Stimulated activated CD8-positive, alpha-beta memory T cell treated with anti-CD3 and anti-CD28 coated beads, Interleukin-12 subunit alpha, Interleukin-12 subunit beta, amount 100 ng/mL, for 4 hours (primary cell): Measurements from ENCODE around the gene YTHDC2.
"Not testable (repeated sequence)": the region's sequence is repeated elsewhere in the genome, so short reads cannot be mapped to it uniquely, and the experiment has no call there.

Source experiments
- DNase-seq: peaks from one replicate; pipeline ENCODE4 v3.0.0-alpha.2; 2020; ENCODE audit warnings: low read depth

Gene YTHDC2

DNA sequence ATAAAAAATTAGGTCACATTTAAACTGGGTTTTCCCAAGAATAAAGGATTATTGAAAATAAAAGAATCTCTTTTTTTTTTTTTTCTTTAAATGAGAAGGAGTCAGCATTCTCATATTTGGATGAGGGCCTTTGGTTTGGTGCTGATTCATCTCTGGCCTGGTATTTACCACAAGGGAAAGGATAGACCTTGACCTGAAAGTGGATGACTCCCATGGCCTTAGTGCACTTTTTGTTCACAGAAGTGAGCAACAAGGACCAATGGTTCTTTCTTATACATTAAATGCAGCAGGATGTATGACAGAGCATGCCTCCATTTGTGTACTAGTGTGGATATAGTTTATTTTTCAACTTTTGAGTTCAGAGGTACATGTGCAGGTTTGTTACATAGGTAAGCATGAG is 6.9 kb downstream of the YTHDC2 start:
- no peak for DNase-seq

DNA sequence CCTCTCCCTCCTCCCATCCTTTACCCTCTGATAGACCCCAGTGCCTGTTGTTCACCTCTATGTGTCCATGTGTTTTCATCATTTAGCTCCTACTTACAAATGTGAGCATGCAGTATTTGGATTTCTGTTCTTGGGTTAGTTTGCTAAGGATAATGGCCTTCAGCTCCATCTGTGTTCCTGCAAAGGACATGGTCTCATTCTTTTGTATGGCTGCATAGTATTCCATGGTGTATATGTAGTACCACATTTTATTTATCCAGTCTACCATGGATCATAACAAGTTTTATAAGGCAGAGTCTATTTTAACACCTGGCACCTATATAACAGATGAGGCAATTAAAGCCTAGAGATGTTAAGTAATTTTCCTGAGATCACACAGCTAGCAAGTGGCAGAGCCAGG is 7.4 kb downstream of the YTHDC2 start:
- no peak for DNase-seq

DNA sequence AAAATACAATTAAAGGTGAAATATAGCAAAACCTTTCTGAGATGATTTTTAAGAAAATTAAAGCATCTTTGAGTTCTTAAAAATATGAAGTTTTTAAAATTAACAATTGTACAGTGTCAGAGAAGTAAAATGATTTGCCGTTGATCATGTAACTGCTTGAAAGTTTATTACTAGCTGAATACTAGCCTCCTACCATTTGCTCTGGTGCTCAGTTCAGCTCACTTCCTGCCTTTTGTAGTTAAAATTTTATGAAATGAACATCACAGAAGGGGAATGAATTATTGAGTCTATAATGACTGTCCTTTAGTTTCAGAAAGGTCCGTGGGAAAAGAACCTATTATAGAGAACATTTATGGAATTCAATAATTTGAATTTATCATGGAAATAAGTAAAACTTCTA is 9.7 kb downstream of the YTHDC2 start:
- no peak for DNase-seq

DNA sequence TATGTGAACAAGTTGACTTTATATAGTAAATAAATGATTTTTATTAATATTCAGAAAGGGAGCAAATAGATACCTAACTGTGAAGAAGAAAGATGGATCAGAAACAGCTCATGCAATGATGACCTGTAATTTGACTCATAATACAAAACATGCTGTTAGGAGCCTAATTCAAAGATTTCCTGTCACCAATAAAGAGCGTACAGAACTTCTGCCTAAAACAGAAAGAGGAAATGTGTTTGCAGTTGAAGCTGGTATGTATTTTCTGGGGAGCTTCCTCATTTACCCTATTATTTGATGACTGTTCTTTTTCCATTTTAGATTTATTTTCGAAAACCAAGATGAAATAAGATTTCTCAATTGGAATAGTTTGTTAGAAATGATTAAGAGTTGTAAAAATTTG is 11.4 kb downstream of the YTHDC2 start:
- DNase-seq: no peak

DNA sequence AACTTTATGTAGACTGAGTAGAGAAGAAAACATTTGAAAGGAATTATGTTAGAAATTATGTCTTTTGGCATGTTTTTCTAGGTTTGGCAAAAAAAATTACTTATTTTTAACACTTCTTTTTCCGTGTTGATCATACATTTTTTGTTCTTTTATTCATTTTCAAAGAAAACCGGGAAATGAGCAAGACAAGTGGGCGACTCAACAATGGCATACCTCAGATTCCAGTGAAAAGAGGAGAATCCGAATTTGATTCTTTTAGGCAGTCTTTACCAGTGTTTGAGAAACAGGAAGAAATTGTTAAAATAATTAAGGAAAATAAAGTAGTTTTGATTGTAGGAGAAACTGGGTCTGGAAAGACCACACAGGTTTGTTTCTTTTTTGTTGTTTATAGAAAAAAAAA is 12.9 kb downstream of the YTHDC2 start:
- DNase-seq: no peak

GRCh38 chr5:113527746-113528145 is 14.3 kb downstream of the YTHDC2 start:
- no peak for DNase-seq

DNA sequence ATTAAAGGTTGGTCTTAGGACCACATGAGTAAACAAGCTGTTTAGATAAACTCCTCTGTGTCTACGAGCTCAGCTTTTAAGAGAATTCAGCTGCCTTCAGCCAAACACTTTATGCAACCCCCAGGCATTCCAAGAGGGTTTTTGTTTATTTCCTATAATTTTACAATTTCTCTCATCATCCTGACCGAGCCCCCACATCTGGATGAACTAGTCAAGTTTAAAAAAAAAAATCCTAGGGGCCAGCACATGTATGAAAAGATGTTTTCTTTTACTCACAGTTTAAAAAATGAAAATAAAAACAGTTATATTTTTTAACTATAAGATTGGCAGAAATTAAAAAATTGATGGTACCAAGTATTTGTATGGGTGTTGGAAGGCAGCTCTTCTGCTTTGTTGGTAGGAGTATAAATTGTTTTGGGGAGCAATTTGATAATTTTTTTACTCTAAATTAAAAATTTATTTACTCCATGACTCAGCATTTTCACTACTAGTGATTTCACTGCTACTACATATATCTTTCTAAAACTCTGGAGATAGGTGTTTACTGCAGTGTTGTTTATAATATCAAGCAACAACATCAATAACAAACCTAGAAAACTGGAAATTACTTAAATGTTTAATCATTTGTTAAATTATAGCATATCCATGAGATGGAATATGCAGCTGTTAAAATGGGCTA is 18.1 kb downstream of the YTHDC2 start:
- no peak for DNase-seq

- DNase-seq: no peak
Observed at GRCh38 chr5:113538313-113538712, 24.8 kb downstream of the YTHDC2 start.

DNA sequence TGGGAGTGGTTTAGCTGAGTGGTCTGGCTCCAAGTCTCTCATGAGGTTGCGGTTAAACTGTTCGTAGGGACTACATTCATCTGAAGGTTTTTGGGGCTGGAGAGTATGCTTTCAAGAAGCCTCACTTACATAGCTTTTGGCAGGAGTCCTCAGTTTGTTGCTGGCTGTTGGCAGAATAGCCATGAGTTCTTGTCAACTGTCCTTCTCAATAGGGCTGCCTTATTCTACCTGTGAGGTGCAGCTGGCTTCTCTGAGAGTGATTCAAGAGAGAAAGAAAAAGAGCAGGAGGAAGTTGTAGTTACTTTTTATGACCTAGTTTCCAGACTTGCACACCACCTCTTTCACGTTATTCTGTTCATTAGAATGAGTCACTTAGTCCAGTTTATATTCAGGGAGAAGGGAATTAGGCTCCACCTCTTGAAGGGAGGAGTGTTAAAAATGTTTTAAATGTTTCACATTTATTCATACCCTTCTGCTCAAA is 33.2 kb downstream of the YTHDC2 start:
- DNase-seq: no peak

DNA sequence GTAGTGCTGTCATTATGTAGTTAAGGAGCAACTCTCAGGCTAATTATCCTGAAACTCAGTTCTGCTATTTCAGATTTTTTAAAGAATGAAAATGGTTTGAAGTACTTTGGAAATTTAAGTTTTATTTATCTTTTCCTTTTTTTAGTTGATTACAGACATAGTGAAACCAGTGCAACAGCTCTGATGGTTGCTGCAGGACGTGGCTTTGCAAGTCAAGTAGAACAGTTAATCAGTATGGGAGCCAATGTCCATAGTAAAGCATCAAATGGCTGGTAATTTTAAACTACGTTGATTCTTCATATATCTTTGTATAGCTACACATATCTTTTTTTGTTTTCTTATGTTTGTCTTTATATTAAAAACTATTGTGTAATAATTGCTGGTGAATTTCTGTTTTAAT is 34.9 kb downstream of the YTHDC2 start:
- DNase-seq: no peak

DNA sequence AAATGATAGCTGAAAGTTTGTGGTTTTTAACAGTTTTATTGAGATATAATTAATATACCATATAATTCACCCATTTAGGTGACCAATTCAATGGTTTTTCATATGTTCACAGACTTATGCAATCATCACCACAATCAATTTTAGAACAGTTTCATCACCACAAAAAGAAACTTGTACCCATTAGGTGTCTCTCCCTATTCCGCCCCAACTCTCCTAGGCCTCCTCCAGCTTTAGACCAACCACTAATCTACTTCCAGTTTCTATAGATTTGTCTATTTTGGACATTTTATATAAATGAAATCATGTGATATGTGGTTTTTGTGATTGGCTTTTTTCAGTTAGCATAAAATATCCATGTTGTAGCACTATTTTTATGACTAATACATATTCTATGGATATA is 38.6 kb downstream of the YTHDC2 start:
- no peak for DNase-seq

DNA sequence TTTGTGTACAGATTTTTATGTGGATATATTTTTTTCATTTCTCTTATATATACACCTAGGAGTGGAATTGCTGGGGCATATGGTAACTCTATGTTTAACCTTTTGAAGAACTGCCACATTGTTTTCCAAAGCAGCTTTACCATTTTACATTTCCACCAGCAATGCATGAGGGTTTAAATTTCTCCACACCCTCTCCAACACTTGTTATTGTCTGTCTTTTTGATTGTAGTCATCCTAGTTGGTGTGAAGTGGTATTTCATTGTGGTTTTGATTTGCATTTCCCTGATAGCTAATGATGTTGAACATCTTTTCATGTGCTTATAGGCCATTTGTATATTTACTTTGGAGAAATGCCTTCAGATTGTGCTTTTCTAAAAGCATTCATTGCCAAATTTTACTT is 39.1 kb downstream of the YTHDC2 start:
- no peak for DNase-seq

- no peak for DNase-seq
Observed at GRCh38 chr5:113562828-113563400, 49.4 kb downstream of the YTHDC2 start.

DNA sequence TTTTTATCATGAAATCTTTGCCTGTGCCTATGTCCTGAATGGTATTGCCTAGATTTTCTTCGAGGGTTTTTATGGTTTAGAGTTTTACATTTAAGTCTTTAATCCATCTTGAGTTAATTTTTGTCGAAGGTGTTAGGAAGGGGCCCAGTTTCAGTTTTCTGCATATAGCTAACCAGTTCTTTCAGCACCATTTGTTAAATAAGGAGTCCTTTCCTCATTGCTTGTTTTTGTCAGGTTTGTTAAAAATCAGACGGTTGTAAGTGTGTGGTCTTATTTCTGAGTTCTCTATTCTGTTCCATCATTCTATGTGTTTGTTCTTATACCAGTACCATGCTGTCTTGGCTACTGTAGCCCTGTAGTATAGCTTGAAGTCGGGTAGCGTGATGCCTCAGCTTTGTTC is 55.9 kb downstream of the YTHDC2 start:
- no peak for DNase-seq

GRCh38 chr5:113572716-113573115 is 59.2 kb downstream of the YTHDC2 start:
- DNase-seq: no peak

DNA sequence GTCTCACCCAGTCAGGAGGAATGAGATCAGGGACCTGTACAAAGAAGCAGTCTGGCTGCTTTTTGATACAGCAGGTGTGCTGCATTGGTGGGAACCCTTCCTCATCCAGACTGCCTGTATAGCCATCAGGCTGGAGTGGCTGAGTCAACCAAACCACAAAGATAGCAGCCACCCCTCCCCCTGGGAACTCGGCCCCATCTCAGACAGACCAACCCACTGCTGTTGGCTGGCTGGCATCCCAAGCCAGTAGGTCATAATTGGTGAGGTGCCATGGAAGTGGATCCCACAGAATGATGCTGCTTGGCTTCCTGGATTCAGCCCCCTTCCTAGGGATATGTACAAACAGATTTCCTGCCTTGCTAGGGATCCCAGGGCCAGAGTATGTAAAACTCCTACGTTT is 60.9 kb downstream of the YTHDC2 start:
- DNase-seq: no peak

DNA sequence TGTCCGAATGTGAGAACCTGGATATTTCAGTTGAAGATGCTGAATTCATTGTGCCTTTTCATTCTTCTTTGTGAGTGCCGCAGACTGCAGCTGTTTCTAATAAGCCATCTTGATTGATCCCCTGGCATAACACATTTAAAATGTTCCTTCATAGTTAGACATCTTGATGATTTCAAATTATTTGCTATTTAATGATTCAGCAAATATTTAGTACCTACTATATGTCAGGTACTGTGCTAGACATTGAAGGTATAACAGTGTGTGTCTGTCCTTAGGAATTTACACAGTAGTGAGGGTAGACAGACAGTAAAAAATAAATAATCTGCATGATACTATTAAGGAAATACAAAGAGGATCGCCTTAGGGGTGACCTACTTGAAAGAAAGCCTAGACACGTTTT is 61.6 kb downstream of the YTHDC2 start:
- DNase-seq: no peak

DNA sequence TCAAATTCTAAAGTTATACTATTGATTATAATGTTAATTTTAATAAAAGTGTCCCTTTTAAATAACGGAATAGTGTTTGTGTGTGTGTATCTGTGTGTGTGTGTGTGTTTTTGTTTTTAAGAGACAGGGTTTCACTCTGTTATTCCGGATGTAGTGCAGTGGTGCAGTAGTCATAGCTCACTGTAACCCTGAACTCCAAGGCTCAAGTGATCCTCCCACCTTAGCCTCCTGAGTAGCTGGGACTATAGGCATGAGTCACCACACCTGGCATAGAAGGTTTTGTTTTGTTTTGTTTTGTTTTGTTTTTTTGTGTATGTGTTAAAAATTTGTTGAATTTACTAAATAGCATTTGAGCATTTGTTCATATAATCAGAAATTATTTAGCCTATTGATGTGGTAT is 64.6 kb downstream of the YTHDC2 start:
- DNase-seq: no peak

GRCh38 chr5:113581388-113581787 is 67.9 kb downstream of the YTHDC2 start:
- no peak for DNase-seq

GRCh38 chr5:113598150-113598549 is 84.7 kb downstream of the YTHDC2 start:
- DNase-seq: no peak

DNA sequence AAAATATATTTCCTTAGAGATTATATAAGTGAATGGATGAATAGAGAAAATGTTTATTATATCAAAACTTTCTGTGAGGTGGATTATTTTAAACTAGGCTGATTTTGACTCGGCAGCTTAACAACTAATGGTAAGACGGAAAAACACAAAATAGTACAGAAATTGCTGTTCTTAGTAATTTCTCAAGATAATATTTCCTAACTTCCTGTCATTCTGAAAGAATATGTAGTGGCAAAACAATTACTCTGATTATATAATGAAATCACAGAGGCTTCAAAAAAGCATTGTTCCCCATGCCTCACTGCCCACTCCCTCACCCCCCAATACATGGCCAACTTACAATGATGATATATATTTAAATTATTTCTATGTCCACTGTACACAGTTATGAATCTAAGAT is 85.4 kb downstream of the YTHDC2 start:
- DNase-seq: no peak

DNA sequence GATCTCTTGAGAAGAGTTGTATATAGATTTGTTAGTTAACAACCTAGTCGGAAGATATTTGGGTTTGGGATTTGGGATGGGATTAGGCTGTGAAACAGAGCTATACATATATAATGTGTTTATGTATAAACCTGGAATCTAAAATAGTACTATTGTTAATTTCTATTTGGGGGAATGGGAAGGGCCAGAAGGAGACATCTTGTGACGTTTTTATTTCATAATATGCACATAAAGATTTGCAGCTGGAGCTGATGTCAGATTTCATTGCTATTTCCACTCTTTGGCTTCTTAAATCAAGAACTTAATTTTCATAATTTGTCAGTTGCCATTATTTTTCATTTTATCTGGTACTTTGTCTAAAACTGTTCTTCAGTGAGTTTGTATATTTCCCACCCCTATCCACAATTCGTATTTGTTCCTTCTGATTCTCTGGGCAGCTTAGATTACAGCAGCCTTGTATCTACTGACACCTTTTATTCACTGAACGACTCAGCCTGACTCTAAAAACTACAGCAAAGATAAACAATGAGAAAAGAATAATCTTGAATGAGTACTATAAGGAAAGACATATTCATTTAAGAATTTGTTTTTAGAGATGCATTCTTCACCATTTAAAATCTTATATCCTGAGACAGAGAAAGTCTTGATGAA is 86.9 kb downstream of the YTHDC2 start:
- no peak for DNase-seq

DNA sequence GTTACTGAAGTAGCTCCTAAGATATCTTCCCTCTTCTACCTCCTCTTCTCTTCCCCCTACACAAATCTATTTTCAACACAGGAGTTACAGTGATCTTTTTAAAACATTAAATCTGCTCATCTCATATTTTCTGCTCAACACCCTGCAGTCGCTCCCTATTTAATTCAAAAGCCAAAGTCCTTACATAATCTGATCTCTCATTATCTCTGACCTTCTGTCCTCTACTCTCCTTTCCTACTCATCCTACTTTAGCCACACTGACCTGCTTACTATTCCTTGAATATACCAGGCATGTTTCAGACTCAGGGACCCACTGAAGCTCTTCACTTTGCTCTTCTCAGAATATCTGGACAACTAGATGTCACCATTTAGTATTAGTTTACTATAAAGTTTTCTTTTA is 87.9 kb downstream of the YTHDC2 start:
- DNase-seq: no peak

GRCh38 chr5:113603246-113603645 is 89.8 kb downstream of the YTHDC2 start:
- DNase-seq: not testable (repeated sequence)
